H4 (cell line): ENCODE measurements around the gene SSRP1. TPM values are rescaled to one million over a fixed set of nuclear protein-coding genes. Genes with fewer than 3 reads are reported as not detected.

Source experiments
- total RNA-seq: library from RNA; depleted of rRNA; stranded (reverse); fragments of >200 nt; shearing (Covaris generic); gene quantifications from 2 replicates; pipeline ENCODE4 v1.2.3, GENCODE V29; 2014; rRNA removed

Gene SSRP1
- total RNA-seq, 1 experiment from 2014 or later: 145 TPM

Other genes starting within 250 kb of the SSRP1 start
- not detected in 2 replicates for gene LRRC55, start 153.9 kb downstream of the SSRP1 start, total RNA-seq
- gene APLNR, start 98.6 kb downstream of the SSRP1 start, total RNA-seq: 0.10 TPM in 1 of 2 replicates, not detected in the other
- gene TNKS1BP1, start 10.9 kb downstream of the SSRP1 start, total RNA-seq: 12.6 and 18.2 TPM in 2 replicates
- not detected in 2 replicates for gene P2RX3, start 2.5 kb upstream of the SSRP1 start, total RNA-seq
- gene PRG3, start 45.3 kb upstream of the SSRP1 start, total RNA-seq: not detected in 2 replicates
- gene PRG2, start 54.8 kb upstream of the SSRP1 start, total RNA-seq: not detected in 2 replicates
- 20.4 and 21.3 TPM in 2 replicates for gene SLC43A3, start 91.2 kb upstream of the SSRP1 start, total RNA-seq
- gene RTN4RL2, start 124.6 kb upstream of the SSRP1 start, total RNA-seq: 0.64 and 0.89 TPM in 2 replicates
- gene SLC43A1, start 179.8 kb upstream of the SSRP1 start, total RNA-seq: 3.5 and 6.0 TPM in 2 replicates
- gene TIMM10, start 194.9 kb upstream of the SSRP1 start, total RNA-seq: 111 and 118 TPM in 2 replicates
- gene SMTNL1, start 201.7 kb upstream of the SSRP1 start, total RNA-seq: not detected in 2 replicates
- 103 and 149 TPM in 2 replicates for gene UBE2L6, start 231.8 kb upstream of the SSRP1 start, total RNA-seq